GM19193 (cell line): ENCODE data around the gene DPP3.

Experiments
- POLR2A ChIP-seq: IDR thresholded peaks from 4 replicates; pipeline ENCODE4 v1.6.1; 2011; ENCODE audit not compliant: insufficient read depth, insufficient read length; ENCODE audit errors: extremely low read depth

The DPP3 gene

GRCh38 chr11:66542362-66542761 lies 62.1 kb downstream of the DPP3 start:
- no peak for TF ChIP-seq POLR2A

- TF ChIP-seq POLR2A, result no peak
Measured at GRCh38 chr11:66543263-66544107, 63.3 kb downstream of the DPP3 start.

- TF ChIP-seq POLR2A, result peak; percentile 75
Measured at GRCh38 chr11:66545701-66546367, 65.6 kb downstream of the DPP3 start, which contains the start of gene ZDHHC24. ZDHHC24 (minus strand) TSS chr11:66546048; CDS start chr11:66546003, 45 bp downstream.

- no peak for TF ChIP-seq POLR2A
Measured at GRCh38 chr11:66546368-66546965, 66.2 kb downstream of the DPP3 start, which contains the start of gene ACTN3. ACTN3 (plus strand) TSS chr11:66546903; CDS start chr11:66546938, 35 bp downstream.

GRCh38 chr11:66546966-66547661 lies 66.9 kb downstream of the DPP3 start:
- TF ChIP-seq POLR2A, result no peak

- no peak for TF ChIP-seq POLR2A
Measured at GRCh38 chr11:66547662-66548009, 67.4 kb downstream of the DPP3 start.

- no peak for TF ChIP-seq POLR2A
Measured at GRCh38 chr11:66548041-66548440, 67.8 kb downstream of the DPP3 start.

- TF ChIP-seq POLR2A, result no peak
Measured at GRCh38 chr11:66548774-66549630, 68.8 kb downstream of the DPP3 start.

GRCh38 chr11:66549696-66550095 lies 69.5 kb downstream of the DPP3 start:
- TF ChIP-seq POLR2A, result no peak

- no peak for TF ChIP-seq POLR2A
Measured at GRCh38 chr11:66550887-66551286, 70.7 kb downstream of the DPP3 start.

GRCh38 chr11:66554602-66555001 lies 74.4 kb downstream of the DPP3 start:
- TF ChIP-seq POLR2A, result no peak

- TF ChIP-seq POLR2A, result no peak
Measured at GRCh38 chr11:66555416-66555815, 75.2 kb downstream of the DPP3 start.

GRCh38 chr11:66556086-66556485 lies 75.9 kb downstream of the DPP3 start:
- no peak for TF ChIP-seq POLR2A

GRCh38 chr11:66557733-66558326 lies 77.6 kb downstream of the DPP3 start:
- no peak for TF ChIP-seq POLR2A
